MV-4-11 (cell line): Measurements from ENCODE around the gene MOCS1.

Experiments used
- DNase-seq: peaks from one replicate; lab custom pipeline; 2025; lab: John Stamatoyannopoulos, UW

The MOCS1 gene

DNA sequence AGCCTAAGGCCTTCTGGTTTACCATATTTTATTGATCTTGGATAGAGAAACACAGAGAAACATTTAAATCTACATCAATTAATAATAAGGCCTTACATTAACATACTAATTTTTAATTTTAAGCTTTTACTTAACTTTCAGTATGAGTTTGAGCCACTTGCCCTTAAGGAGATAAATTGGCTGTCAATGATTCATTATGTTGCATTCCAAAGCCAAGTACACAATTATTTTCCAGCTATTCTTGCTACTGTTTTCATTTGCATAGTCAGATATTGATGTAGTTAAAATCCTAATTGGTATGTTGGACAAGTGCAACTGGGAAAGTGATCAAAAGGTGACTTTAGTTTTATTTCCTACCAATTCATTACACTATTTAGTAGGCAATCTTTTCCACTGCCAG lies 58.2 kb downstream of the MOCS1 start:
- no peak for DNase-seq

DNA sequence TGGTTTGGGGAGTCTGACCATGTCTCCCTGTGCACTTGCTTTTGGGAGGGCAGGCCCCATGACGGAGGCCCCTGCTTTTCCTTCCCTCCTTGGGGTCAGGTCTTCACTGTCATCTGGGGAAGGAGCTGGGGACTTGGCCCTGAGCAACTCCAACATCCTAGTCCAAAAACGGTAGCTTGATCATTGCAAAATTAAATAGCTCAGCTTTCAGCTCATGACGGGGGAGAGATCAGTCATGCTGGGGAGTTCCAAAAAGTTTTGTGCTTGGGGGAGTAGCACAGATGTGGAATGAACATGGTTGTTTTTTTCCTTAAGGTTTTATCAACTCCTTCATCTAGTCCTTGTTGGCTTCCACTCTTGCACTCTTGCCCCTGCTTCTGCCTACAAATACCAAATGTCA lies 60.8 kb downstream of the MOCS1 start:
- DNase-seq = no peak

DNA sequence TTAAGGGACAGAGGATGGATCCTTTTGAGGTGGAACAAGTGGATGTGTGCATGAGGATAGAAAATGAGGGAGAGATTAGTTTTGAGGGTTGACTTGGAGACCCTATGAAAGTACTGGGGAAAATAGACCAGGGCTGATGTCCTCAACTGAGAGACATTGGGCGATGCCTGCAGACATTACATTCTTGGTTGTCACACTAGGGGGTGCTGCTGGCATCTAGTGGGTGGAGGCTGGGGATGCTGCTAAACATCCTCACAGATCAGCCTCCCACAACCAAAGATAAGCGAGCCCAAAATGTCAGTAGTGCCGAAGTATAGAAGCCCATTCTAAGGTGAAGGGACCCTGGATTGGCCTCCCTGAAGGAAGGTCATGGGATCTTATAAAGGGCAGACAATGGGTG lies 63.3 kb downstream of the MOCS1 start:
- no peak for DNase-seq

DNA sequence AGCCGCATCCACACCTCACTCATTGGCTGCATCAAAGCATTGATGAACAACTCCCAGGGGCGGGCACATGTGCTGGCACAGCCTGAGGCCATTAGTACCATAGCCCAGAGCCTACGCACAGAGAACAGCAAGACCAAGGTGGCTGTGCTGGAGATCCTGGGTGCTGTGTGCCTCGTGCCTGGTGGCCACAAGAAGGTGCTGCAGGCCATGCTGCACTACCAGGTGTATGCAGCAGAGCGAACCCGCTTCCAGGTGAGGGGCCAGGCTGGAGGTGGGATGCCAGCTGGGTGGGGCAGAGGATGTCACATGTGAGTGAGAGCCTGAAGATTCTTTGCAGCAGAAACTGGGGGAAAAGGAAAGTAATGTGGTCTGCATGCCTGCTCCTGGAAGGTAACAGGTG lies 66.7 kb downstream of the MOCS1 start:
- DNase-seq = no peak

DNA sequence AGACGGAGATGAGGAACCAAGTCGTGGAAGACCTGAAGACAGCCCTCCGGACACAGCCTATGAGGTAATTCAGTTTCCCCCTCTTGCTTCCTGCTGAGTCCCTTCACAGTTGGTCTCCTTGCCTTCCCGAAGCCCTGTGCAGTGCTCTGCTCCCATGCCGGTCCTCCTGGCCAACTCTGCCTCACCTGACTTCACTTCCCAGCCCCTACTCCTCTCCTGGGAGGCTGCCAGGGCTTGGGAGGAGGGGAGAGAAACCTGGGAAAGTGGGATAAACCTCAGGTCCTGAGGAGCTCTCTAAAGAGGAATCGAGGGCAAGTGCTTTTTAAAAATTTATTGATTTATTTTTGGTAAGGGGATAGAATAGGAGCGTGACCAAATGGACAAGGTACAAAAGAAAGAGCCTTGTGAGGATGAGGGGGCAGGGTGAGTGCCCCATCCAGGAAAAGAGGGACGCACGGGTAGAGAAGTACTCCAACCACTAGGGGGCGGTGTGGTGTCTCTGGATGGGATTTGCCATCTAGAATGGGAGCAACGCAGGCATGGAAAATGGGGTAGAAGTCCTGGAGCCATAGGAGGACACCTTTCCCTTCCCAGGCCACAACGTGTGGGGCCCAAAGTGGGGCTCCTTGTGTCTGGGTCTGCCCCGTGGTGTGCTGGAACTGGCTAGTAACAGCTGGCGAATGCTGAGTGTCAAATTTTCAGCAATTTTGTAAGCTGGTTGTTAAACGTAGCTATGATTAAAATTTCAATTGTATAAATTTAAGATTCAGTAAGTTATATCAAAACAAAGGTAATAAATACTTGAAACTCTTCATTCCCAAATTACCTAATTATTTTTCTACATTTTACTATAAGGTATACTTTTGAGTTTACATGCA lies 69.0 kb downstream of the MOCS1 start:
- DNase-seq = peak; percentile 27

DNA sequence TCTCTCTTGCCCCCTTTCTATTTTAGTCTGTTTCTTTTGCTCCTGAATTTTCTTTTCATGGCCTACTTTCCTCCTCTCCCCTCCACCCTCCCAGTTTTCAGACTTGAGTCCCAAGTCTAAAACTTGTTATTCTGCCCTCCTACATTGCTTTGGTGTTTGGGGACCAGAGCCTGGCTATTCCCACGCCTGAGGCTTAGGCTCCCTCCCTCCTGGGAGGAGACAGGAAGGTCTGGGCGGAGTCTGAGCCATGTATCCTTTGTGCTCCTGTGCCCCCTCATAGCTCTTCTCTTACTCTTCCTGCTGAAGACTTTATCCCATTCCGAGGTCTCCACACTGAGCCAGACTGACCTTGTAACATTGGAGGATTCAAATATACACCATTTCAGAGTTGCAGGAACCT lies 72.6 kb downstream of the MOCS1 start:
- DNase-seq = no peak

DNA sequence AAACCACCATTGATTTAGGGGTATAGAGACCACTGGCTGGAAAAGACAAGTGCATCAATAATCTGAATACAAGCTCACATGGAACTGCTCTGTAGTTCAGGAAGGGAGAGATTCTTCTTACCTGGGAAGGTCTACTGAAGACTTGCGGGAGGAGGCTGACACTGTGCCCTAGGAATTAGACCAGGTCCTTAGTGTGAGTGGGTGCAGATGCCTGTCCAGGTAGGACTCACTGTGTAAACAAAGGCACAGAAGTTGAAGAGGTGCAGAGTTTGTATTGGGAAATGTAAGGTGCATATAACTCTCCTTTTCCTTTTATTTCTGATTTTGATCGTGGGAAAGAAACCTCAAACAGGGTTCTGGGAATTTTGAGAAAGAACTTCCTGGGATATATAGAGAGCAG lies 75.2 kb downstream of the MOCS1 start:
- no peak for DNase-seq

DNA sequence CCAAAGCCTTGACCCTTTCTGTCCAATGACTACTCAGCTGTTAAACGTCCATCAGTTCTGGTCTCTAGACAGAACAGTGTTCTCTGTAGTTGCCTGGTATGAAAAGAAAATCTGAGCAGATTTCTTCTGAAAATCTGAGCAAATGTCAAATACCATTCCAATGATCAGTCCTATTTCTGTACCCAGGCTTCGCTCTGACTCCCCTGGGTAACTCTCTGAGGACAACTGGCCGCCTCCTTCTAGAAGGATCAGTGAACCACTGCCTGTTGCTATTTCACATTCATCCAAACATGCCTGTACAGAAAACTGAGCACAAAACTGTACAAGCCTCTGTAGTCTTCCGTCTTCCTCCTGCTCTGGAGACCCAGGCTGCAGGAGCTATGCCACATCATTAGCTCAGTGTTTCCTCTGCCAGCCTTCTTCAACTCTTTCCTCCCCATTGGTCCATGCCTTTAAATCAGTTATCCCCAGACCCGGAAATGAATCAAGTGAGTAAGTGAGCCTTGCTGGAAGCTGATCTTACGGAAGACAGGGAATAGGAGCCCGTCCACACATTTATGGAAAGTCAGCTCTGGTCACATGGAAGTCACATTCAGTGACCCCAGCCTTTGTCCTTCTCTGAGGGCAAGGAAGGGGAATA lies 78.8 kb downstream of the MOCS1 start:
- no peak for DNase-seq
